Central memory CD8-positive, alpha-beta T cell (primary cell): ENCODE data around the gene ATP6V0E1.

Experiments
- ATAC-seq: fragments of 150-1000 bp; cut with Tn5 transposase; replicated peaks from 2 replicates; pipeline ENCODE4 v1.10.0; 2022; ENCODE audit warnings: mild to moderate bottlenecking, moderate FRiP score, moderate number of reproducible peaks; ENCODE audit not compliant: poor library complexity, severe bottlenecking; ENCODE audit errors: extremely low read depth
- DNase-seq, 2 donors: peaks; one replicate each; pipeline ENCODE4 v3.0.0; 2021; ENCODE audit warnings: low spot score in 2 of 2
- H3K27ac Mint-ChIP-seq: one replicate; pipeline ENCODE4 v1.8.0; 2022; ENCODE audit warnings: low read depth, mild to moderate bottlenecking, moderate library complexity, mixed read lengths
- H3K27me3 Mint-ChIP-seq: one replicate; pipeline ENCODE4 v1.8.0; 2022; ENCODE audit warnings: mixed read lengths
- H3K36me3 Mint-ChIP-seq: one replicate; pipeline ENCODE4 v1.8.0; 2022; ENCODE audit warnings: mild to moderate bottlenecking, moderate library complexity, mixed read lengths; ENCODE audit not compliant: insufficient read depth
- H3K4me1 Mint-ChIP-seq: one replicate; pipeline ENCODE4 v1.8.0; 2022; ENCODE audit warnings: mixed read lengths
- H3K4me3 Mint-ChIP-seq: one replicate; pipeline ENCODE4 v1.8.0; 2022; ENCODE audit warnings: mild to moderate bottlenecking, moderate library complexity, mixed read lengths
- H3K9me3 Mint-ChIP-seq: one replicate; pipeline ENCODE4 v1.8.0; 2022; ENCODE audit warnings: mixed read lengths

The ATP6V0E1 gene

DNA sequence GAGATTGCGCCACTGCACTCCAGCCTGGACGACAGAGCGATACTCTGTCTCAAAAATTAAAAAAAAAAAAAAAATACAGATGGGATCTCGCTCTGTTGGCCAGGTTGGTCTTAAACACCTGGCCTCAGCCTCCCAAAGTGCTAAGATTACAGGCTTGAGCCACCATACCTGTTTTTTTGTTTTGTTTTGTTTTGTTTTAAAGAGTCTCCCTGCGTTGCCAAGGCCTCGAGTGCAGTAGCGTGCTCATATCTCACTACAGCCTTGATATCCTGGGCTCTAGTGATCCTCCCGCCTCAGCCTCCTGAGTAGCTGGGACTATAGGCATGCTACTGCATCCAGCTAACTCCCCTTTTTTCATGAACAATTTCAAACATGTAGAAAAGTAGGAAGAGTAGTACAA is 7.2 kb downstream of the ATP6V0E1 start:
- Mint-ChIP-seq H3K27me3 (no peaks in the 10 kb centered on the region), H3K9me3 (no peaks in the 10 kb centered on the region), H3K4me3 (no peak overlapping the region), H3K4me1 (peaks cover 49% of the 10 kb centered on the region), H3K27ac (no peak overlapping the region), H3K36me3 (peaks cover 45% of the 10 kb centered on the region)
- ATAC-seq (no peak), DNase-seq (no peak)

DNA sequence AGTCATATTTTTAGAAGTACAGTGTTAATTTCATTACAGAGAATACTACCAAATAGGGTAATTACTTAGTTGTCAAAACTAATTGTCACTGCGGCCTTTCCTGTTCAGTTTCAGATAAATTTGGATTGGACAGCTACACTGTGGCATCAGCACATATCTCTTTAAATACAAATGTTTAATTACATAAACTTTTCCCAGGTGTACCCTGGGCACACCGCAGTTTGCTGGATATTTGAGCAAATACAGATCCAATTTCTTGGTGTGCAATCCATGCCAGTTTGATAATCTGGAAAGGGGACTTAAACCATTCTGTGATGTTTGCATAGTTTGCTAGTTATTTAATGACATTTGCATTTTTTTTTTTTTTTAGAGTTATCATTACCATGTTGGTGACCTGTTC is 10.8 kb downstream of the ATP6V0E1 start:
- Mint-ChIP-seq H3K36me3 (peaks cover 39% of the 10 kb centered on the region), H3K27me3 (no peaks in the 10 kb centered on the region), H3K27ac (peak overlapping the region; percentile 35), H3K4me3 (no peak overlapping the region), H3K4me1 (peaks cover 36% of the 10 kb centered on the region), H3K9me3 (no peaks in the 10 kb centered on the region)
- DNase-seq (no peak), ATAC-seq (no peak)

DNA sequence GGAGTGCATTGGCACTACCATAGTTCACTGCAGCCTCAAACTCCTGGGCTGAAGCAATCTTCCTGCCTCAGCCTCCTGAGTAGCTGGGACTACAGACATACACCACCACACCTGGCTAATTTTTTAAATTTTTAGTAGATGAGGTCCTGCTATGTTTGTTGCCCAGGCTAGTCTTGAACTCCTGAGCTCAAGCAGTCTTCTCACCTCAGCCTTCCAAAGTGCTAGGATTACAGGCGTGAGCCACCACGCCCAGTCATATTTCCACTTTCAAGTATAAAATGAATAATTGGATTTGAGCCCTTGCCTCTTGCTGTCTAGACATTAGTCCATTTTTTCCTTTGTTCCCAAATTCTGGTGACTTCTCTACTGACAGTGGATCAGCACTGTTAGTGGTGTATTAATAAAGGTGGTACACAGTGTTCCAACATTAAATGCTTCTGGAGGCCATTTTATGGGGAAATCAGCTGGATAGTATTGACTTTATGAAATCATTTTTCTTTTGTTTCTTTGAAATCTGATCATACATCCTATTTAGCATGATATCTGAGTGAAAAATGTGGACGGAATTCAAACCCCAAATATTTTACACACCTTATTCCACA is 15.9 kb downstream of the ATP6V0E1 start:
- Mint-ChIP-seq H3K4me3 (no peak overlapping the region), H3K36me3 (peaks cover 32% of the 10 kb centered on the region), H3K27me3 (no peaks in the 10 kb centered on the region), H3K27ac (peak overlapping the region; percentile 46), H3K9me3 (no peaks in the 10 kb centered on the region), H3K4me1 (peaks cover 41% of the 10 kb centered on the region)
- no peak for ATAC-seq
- DNase-seq = no peak

DNA sequence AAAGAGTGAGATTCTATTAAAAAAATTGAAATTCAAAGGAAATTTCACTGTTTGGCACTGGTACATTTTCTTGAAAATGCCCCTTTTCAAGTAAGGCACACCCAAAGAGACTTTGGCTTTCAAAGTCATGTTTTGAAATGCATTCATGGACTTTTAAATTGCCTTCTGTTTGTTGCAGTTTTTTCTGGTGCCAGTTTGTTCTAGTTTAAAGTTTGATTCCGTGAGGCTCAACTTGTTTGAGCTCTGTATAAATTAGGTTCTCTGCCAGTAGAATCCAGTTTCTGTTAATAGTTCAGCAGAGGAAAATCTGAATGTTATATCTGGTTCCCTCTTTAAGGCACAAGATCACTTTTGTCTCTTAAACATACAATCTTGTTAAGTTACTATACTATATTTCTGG is 16.4 kb downstream of the ATP6V0E1 start:
- Mint-ChIP-seq H3K9me3 (no peaks in the 10 kb centered on the region), H3K36me3 (peaks cover 32% of the 10 kb centered on the region), H3K27me3 (no peaks in the 10 kb centered on the region), H3K27ac (peak overlapping the region; percentile 46), H3K4me1 (peaks cover 46% of the 10 kb centered on the region), H3K4me3 (no peak overlapping the region)
- ATAC-seq = no peak
- no peak for DNase-seq

DNA sequence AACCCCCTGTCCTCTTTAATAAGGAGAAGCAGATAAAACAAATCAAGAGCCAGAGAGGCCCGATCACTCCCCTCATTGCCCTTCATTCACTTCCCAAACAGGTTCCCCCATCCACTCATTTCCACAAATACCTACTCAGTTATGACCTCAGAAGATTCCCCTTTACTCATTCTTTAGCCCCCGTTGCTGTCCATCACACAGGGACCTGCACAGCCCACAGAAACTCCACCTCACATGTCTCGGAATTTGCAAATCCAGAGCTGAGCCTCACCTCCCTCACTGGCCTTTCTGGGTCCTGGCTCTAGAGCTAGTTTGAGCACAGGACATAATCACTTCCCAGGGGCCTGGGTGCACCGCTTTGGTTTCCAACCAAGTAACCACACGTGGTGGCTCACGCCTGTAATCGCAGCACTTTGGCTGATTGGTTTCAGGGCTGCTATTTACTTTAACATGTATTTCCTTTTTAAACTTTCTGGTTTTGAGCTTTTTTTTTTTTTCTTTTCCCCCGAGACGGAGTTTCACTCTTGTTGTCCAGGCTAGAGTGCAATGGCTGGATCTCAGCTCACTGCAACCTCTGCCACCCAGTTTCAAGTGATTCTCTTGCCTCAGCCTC is 17.8 kb downstream of the ATP6V0E1 start:
- peaks cover 21% of the 10 kb centered on the region for H3K36me3 Mint-ChIP-seq
- H3K9me3 Mint-ChIP-seq = no peaks in the 10 kb centered on the region
- peak overlapping the region; percentile 81 for H3K27ac Mint-ChIP-seq
- H3K4me1 Mint-ChIP-seq = peaks cover 56% of the 10 kb centered on the region
- no peaks in the 10 kb centered on the region for H3K27me3 Mint-ChIP-seq
- peak overlapping the region; percentile 61 for H3K4me3 Mint-ChIP-seq
- DNase-seq = no peak
- ATAC-seq = peak; percentile 76

DNA sequence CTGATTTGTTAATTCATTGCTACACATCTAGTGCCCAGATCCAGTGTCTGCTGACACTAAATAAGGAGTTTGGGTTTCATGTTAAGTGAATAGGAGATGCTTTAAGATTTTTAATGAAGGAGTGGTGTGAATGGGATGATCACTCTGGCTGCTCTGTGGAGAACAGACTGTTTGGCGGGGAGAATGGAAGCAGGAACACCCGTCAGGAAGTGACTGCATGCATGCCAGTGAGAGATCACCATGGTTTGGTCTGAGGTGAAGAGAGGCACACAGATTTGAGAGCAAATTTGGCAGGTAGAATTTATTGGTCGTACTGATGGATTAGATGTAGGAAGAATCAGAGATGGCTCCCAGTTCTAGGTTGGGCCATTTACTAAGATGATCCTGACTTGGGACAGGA is 19.8 kb downstream of the ATP6V0E1 start:
- no peak overlapping the region for H3K4me3 Mint-ChIP-seq
- peaks cover 8% of the 10 kb centered on the region for H3K36me3 Mint-ChIP-seq
- peak overlapping the region; percentile 81 for H3K27ac Mint-ChIP-seq
- peaks cover 75% of the 10 kb centered on the region for H3K4me1 Mint-ChIP-seq
- DNase-seq = no peak
- no peaks in the 10 kb centered on the region for H3K27me3 Mint-ChIP-seq
- no peaks in the 10 kb centered on the region for H3K9me3 Mint-ChIP-seq
- no peak for ATAC-seq

DNA sequence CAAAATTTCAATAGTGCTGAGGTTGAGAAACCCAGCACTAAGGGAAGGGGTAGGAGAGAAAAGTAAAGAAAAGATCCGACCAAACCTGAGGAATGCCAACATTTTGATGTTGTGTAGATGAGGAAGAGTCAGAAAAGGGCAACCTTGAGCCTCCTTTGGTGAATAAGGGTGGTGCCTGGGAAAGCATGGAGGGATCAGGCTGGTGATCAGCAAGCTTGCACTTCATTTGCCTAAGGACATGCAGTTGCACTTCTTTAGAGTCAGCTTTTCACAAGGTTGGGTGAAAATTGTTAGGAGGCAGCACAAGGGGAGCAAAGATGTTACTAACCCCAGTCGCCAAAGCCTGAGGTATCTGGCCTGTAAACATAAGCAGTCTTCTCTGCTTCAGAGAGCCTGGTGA is 20.4 kb downstream of the ATP6V0E1 start:
- peak overlapping the region; percentile 10 for H3K4me3 Mint-ChIP-seq
- H3K4me1 Mint-ChIP-seq = peaks cover 75% of the 10 kb centered on the region
- no peaks in the 10 kb centered on the region for H3K9me3 Mint-ChIP-seq
- ATAC-seq (no peak), DNase-seq (no peak)
- no peaks in the 10 kb centered on the region for H3K27me3 Mint-ChIP-seq
- peak overlapping the region; percentile 81 for H3K27ac Mint-ChIP-seq
- peaks cover 8% of the 10 kb centered on the region for H3K36me3 Mint-ChIP-seq

DNA sequence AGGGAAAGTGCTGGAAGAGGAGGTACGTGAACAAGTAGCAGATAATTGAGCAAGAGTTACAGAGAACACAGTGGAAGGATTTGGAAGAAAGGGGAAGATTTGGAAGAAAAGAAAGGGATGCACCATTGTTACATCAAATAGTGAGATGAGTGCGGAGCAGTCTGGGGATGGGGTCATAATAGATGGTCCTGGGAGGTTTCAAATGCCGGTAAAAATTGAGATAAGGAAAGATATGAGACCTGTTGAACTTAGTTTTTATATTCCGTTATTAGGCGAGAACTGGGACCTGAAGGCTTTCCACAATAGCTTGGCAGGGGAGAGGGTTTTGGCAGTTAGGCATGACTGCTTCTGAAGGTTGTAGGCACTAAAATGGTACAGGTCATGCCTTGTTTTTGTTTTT is 20.9 kb downstream of the ATP6V0E1 start:
- H3K4me1 Mint-ChIP-seq = peaks cover 74% of the 10 kb centered on the region
- no peak for DNase-seq
- no peaks in the 10 kb centered on the region for H3K9me3 Mint-ChIP-seq
- H3K36me3 Mint-ChIP-seq = peaks cover 8% of the 10 kb centered on the region
- no peak for ATAC-seq
- no peaks in the 10 kb centered on the region for H3K27me3 Mint-ChIP-seq
- peak overlapping the region; percentile 81 for H3K27ac Mint-ChIP-seq
- H3K4me3 Mint-ChIP-seq = peak overlapping the region; percentile 10

DNA sequence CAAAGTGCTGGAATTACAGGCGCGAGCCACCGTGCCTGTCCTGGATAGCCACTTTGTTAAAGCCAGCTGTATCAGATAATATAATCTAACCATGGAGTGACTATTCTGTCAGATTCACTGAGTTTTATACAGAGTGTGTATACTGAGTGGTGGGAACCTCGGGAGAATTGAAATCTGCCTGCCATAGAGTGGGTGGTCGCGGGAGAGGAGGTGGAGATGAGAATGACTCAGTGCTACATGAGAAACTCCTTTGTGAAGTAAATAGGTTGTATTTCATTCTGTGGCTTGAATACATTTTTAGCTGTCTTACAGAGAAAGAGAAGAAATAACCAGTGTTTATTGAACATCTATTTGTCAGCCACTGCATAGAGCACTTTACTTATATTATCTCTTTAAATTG is 26.4 kb downstream of the ATP6V0E1 start:
- no peak overlapping the region for H3K4me3 Mint-ChIP-seq
- H3K4me1 Mint-ChIP-seq = peaks cover 61% of the 10 kb centered on the region
- peak overlapping the region; percentile 33 for H3K27ac Mint-ChIP-seq
- H3K27me3 Mint-ChIP-seq = no peaks in the 10 kb centered on the region
- H3K9me3 Mint-ChIP-seq = no peaks in the 10 kb centered on the region
- H3K36me3 Mint-ChIP-seq = peaks cover 13% of the 10 kb centered on the region
- ATAC-seq (no peak), DNase-seq (no peak)

DNA sequence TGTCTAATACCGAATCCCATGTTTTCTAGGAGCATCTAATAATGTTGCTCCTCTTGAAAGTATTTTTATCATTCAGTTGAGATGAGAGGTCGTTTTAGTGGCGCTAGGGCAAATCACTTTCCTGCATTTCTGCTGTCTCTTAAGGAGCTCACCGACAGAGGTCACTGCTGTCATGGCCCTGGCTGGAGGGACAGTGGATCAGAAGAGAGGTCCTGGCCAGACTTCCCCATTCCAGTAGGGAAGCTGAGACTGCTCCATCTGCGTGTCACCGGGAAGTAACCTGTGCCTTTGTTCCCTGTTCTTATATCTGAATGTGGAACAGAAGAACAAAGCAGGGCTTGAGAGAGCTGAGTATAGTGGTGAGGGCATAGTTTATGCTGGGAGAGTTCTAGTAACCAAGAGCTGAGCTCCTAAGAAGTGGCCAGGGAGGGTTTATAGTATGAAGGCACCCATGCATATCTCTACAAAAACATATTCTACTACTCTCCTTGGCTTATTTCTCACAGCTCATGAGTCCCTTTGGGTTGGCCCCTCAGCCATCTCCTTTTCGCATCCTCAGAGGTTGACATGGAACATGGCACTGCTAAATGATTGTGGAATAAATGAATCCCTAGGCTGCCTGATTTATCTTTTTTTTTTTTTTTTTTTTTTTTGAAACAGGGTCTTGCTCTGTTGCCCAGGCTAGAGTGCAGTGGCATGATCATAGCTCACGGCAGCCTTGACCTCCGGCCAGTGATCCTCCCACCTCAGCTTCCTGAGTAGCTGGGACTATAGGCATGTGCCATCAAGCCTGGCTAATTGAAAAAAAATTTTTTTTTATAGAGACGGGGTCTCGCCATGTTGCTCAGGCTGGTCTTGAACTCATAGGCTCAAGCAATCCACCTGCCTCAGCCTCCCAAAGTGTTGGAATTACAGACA is 27.2 kb downstream of the ATP6V0E1 start:
- Mint-ChIP-seq H3K9me3 (no peaks in the 10 kb centered on the region), H3K4me3 (no peak overlapping the region), H3K27ac (peak overlapping the region; percentile 33), H3K27me3 (no peaks in the 10 kb centered on the region), H3K36me3 (peaks cover 11% of the 10 kb centered on the region), H3K4me1 (peaks cover 55% of the 10 kb centered on the region)
- no peak for ATAC-seq
- DNase-seq = no peak

DNA sequence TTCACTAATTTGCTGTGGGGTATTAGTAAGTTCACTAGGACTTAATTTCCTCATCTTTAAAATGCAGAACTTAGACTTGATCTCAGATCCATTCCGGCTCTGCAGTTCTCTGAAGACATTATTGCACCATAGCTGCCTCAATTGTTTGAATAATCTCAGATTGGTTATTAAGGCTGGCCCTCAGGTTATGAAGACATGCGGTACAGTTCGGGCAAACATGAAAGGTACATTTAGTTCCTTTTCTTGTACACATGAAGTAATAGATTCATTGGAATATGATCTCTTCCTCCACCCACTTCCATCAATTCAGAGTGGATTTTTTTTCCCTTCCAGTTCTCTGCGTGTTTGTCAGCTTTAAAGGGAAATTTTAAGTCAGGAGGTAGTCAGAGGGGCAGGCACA is 28.0 kb downstream of the ATP6V0E1 start:
- Mint-ChIP-seq H3K4me1 (peaks cover 58% of the 10 kb centered on the region), H3K36me3 (peaks cover 11% of the 10 kb centered on the region), H3K4me3 (no peak overlapping the region), H3K27me3 (no peaks in the 10 kb centered on the region), H3K9me3 (no peaks in the 10 kb centered on the region), H3K27ac (no peak overlapping the region)
- no peak for DNase-seq
- no peak for ATAC-seq

DNA sequence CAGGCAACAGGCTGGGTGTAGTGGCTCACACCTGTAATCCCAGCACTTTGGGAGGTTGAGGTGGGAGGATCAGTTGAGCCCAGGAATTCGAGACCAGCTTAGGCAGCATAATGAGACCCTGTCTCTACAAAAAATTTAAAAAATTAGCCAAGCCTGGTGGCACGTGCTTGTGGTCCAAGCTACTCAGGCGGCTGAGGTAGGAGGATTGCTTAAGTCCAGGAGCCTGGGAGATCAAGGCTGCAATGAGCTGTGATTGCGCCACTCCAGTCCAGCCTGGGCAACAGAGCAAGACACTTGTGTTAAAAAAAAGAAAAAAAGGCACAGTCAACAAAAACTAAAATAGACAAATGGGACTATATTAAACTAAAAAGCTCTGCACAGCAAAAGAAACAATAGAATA is 29.3 kb downstream of the ATP6V0E1 start:
- Mint-ChIP-seq H3K27ac (peak overlapping the region; percentile 32), H3K4me3 (no peak overlapping the region), H3K27me3 (no peaks in the 10 kb centered on the region), H3K4me1 (peaks cover 54% of the 10 kb centered on the region), H3K36me3 (peaks cover 11% of the 10 kb centered on the region), H3K9me3 (no peaks in the 10 kb centered on the region)
- DNase-seq (no peak), ATAC-seq (no peak)

DNA sequence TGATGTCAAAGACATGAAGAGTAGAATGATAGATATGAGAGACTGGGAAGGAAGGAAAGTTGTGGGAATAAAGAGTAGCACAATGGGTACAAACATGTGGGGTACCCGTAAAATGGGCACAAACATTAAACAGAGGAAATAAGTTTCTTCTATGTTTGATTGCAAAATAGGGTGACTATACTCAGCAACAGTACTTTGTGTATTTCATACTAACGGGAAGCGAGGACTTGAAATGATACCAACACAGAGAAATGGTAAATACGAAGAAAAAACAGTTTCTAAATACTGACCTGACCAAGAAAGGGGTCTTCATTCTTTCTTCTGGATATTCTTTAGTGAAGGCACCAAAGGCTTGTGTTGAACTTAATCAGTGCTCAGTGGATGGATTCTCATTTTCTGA is 31.1 kb downstream of the ATP6V0E1 start:
- Mint-ChIP-seq H3K27me3 (no peaks in the 10 kb centered on the region), H3K9me3 (no peaks in the 10 kb centered on the region), H3K4me1 (peaks cover 61% of the 10 kb centered on the region), H3K4me3 (no peak overlapping the region), H3K27ac (peak overlapping the region; percentile 32), H3K36me3 (peaks cover 11% of the 10 kb centered on the region)
- no peak for DNase-seq
- ATAC-seq = no peak
